Mesendoderm (in vitro differentiated cells): ENCODE data around the gene TRIP10.
A peak's percentile ranks its signal among the peaks of the same experiment; 100 is the strongest.

Experiments
- DNase-seq: peaks from one replicate; pipeline ENCODE4 v3.0.0; 2013
- H2AK5ac ChIP-seq: 2 replicates; pipeline ENCODE4 v1.6.1; 2013; ENCODE audit warnings: low read length, inconsistent platforms
- H2BK120ac ChIP-seq: 2 replicates; pipeline ENCODE4 v1.6.1; 2013; ENCODE audit warnings: low read depth, mild to moderate bottlenecking, low read length, moderate library complexity, mixed read lengths
- H2BK15ac ChIP-seq: replicated peaks from 2 replicates; pipeline ENCODE4 v1.6.1; 2013; ENCODE audit warnings: low read depth, mild to moderate bottlenecking, moderate library complexity
- H2BK5ac ChIP-seq: 2 replicates; pipeline ENCODE4 v1.6.1; 2013; ENCODE audit warnings: low read length, inconsistent platforms
- H3K18ac ChIP-seq: 2 replicates; pipeline ENCODE4 v1.6.1; 2013; ENCODE audit warnings: mild to moderate bottlenecking, low read length, mixed read lengths
- H3K23ac ChIP-seq: one replicate; pipeline ENCODE4 v1.6.1; 2013; ENCODE audit warnings: low read length
- H3K27ac ChIP-seq: 2 replicates; pipeline ENCODE4 v1.5.1; 2013; ENCODE audit warnings: low read depth, mild to moderate bottlenecking, inconsistent platforms, low read length, moderate library complexity
- H3K27me3 ChIP-seq: 2 replicates; pipeline ENCODE4 v1.6.1; 2013; ENCODE audit warnings: low read length, control low read depth, mild to moderate bottlenecking, inconsistent platforms; ENCODE audit not compliant: insufficient read depth, poor library complexity
- H3K36me3 ChIP-seq: 2 replicates; pipeline ENCODE4 v1.6.1; 2013; ENCODE audit warnings: low read length, inconsistent platforms; ENCODE audit not compliant: control insufficient read depth, insufficient read depth
- H3K4ac ChIP-seq: one replicate; pipeline ENCODE4 v1.6.1; 2013; ENCODE audit warnings: low read depth, mild to moderate bottlenecking, low read length, moderate library complexity
- H3K4me1 ChIP-seq: 2 replicates; pipeline ENCODE4 v1.6.1; 2013; ENCODE audit warnings: low read depth, low read length, inconsistent platforms; ENCODE audit not compliant: control insufficient read depth
- H3K4me2 ChIP-seq: 2 replicates; pipeline ENCODE4 v1.6.1; 2013; ENCODE audit warnings: low read length
- H3K4me3 ChIP-seq: 2 replicates; pipeline ENCODE4 v1.5.1; 2013; ENCODE audit warnings: mild to moderate bottlenecking, low read length
- H3K56ac ChIP-seq: one replicate; pipeline ENCODE4 v1.6.1; 2013; ENCODE audit warnings: low read length
- H3K79me1 ChIP-seq: 2 replicates; pipeline ENCODE4 v1.6.1; 2013; ENCODE audit warnings: low read length, inconsistent platforms
- H3K79me2 ChIP-seq: 2 replicates; pipeline ENCODE4 v1.6.1; 2013; ENCODE audit warnings: mild to moderate bottlenecking, low read length; ENCODE audit not compliant: control insufficient read depth, insufficient read depth
- H3K9ac ChIP-seq: 2 replicates; pipeline ENCODE4 v1.6.1; 2013; ENCODE audit warnings: low read length, inconsistent platforms
- H4K5ac ChIP-seq: one replicate; pipeline ENCODE4 v1.6.1; 2013; ENCODE audit warnings: low read length
- H4K8ac ChIP-seq: one replicate; pipeline ENCODE4 v1.6.1; 2013; ENCODE audit warnings: low read depth, mild to moderate bottlenecking, control low read depth, low read length, moderate library complexity
- WGBS: extraction: QIAGEN DNeasy Blood & Tissue Kit; methylation state at CpG from one replicate; pipeline ENCODE4 v1.1.7; 2013; ENCODE audit warnings: low lambda C conversion rate, missing lambda C conversion rate; ENCODE audit not compliant: insufficient coverage; ENCODE audit errors: extremely low coverage; 5-methylcytosine and 5-hydroxymethylcytosine counted together

The TRIP10 gene

DNA sequence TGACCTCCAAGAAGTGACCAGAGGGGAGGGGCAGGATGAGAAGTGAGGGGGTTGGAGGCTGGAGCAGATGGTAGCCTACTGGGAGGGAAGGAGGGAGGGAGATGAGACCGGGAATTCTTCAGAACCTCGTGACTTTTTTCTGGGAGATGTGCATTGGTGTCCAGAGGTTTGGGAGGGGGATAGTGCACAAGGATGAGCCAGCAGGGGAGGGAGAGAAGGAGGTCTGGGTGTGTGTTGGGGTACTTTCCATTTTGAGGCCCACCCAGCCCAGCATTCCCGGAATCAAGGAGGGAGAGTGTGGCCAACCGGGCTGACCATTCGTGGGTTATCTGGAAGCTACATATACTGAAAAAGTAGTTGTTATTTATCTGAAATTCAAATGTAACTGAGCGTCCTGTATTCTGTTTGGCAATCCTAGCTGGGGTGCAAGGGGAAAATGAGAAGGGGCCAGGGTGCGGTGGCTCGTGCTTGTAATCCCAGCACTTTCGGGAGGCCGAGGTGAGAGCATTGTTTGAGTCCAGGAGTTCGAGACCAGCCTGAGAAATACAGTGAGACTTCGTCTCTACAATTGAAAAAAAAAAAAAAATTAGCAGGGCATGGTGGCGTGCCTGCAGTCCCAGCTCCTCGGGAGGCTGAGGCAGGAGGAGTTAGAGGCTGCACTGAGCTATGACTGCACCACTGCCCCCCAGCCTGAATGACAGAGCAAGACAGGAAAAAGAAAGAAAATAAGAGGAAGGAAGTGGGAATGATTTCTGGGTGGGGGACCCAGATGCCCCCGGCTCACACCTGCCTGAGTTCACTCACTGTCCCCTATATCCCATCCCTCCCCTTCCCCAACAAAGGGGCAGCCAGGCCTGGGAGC, 14.6 kb upstream of the TRIP10 start:
- Histone ChIP-seq H3K56ac (no peak overlapping the region), H3K4me2 (no peak overlapping the region), H2AK5ac (no peak overlapping the region), H3K36me3 (no peaks in the 10 kb centered on the region), H3K23ac (no peak overlapping the region), H4K5ac (no peak overlapping the region), H4K8ac (no peak overlapping the region), H2BK120ac (no peak overlapping the region), H3K4me3 (no peak overlapping the region), H3K27me3 (no peaks in the 10 kb centered on the region), H3K27ac (no peak overlapping the region), H3K4me1 (no peaks in the 10 kb centered on the region), H3K79me2 (no peaks in the 10 kb centered on the region), H2BK15ac (no peak overlapping the region), H3K4ac (no peak overlapping the region), H3K18ac (no peak overlapping the region), H3K9ac (no peak overlapping the region), H2BK5ac (no peak overlapping the region), H3K79me1 (no peaks in the 10 kb centered on the region)
- WGBS, result no CpG with 5 or more reads among the region's 15 CpGs
- no peak for DNase-seq

- H4K5ac ChIP-seq, result no peak overlapping the region
Measured at GRCh38 chr19:6725513-6726231, 13.8 kb upstream of the TRIP10 start.

GRCh38 chr19:6728346-6728745, 11.1 kb upstream of the TRIP10 start:
- no peak for DNase-seq
- Histone ChIP-seq H3K4me2 (no peak overlapping the region), H3K4me3 (no peak overlapping the region), H2AK5ac (no peak overlapping the region), H2BK15ac (no peak overlapping the region), H2BK5ac (no peak overlapping the region), H3K23ac (no peak overlapping the region), H3K4me1 (no peaks in the 10 kb centered on the region), H3K56ac (peak overlapping the region; percentile 10), H3K4ac (no peak overlapping the region), H3K79me2 (no peaks in the 10 kb centered on the region), H3K18ac (no peak overlapping the region), H3K9ac (no peak overlapping the region), H4K8ac (no peak overlapping the region), H3K27ac (no peak overlapping the region), H3K27me3 (no peaks in the 10 kb centered on the region), H2BK120ac (no peak overlapping the region), H4K5ac (no peak overlapping the region), H3K79me1 (no peaks in the 10 kb centered on the region), H3K36me3 (no peaks in the 10 kb centered on the region)
- no CpG with 5 or more reads among the region's 8 CpGs for WGBS

More at GRCh38 chr19:6725513-6726231, 13.8 kb upstream of the TRIP10 start:
- Histone ChIP-seq H3K9ac (no peak overlapping the region), H3K56ac (no peak overlapping the region), H2AK5ac (no peak overlapping the region), H3K27me3 (no peaks in the 10 kb centered on the region), H3K4me1 (no peaks in the 10 kb centered on the region), H2BK5ac (no peak overlapping the region), H3K36me3 (no peaks in the 10 kb centered on the region), H3K4me3 (no peak overlapping the region), H3K18ac (no peak overlapping the region), H3K23ac (no peak overlapping the region), H3K79me1 (no peaks in the 10 kb centered on the region), H2BK15ac (no peak overlapping the region), H3K79me2 (no peaks in the 10 kb centered on the region), H2BK120ac (no peak overlapping the region), H4K8ac (no peak overlapping the region), H3K4ac (no peak overlapping the region), H3K4me2 (no peak overlapping the region), H3K27ac (no peak overlapping the region)
- DNase-seq, result no peak
- WGBS, result no CpG with 5 or more reads among the region's 16 CpGs

DNA sequence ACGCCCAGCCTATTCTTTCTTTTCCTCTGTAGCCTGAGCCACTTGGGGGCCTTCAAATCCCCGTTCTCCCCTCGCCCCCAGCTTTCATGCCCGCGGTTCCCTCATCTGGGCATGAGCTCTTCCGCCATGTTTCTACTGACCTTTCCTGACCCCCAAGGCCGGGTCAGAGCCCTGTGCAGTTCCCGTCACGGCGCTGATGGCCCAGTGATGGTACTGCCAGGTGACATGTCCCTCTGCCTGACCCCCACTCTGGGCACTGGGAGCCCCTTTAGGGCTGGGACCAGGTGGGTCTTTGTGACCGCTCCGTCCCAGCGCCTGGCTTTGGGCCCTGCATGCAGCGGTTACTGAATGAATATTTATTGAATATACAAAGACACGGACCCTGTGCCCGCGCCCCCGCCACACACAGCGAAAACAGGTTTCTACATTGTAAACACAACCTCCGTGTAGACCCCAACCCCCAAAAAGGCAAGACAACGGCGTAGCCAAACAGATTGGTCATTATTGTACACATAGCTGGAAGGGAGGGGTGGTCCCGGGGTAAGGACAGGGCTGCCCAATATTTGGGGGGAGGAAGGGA, 9.8 kb upstream of the TRIP10 start:
- Histone ChIP-seq H3K56ac (no peak overlapping the region), H3K4me3 (no peak overlapping the region), H2AK5ac (no peak overlapping the region), H3K27ac (no peak overlapping the region), H3K27me3 (no peaks in the 10 kb centered on the region), H4K8ac (no peak overlapping the region), H3K4me2 (no peak overlapping the region), H3K18ac (no peak overlapping the region), H3K79me1 (no peaks in the 10 kb centered on the region), H2BK15ac (no peak overlapping the region), H3K4me1 (no peaks in the 10 kb centered on the region), H2BK120ac (no peak overlapping the region), H3K9ac (no peak overlapping the region), H3K36me3 (no peaks in the 10 kb centered on the region), H3K4ac (no peak overlapping the region), H3K23ac (no peak overlapping the region), H2BK5ac (no peak overlapping the region), H4K5ac (no peak overlapping the region), H3K79me2 (no peaks in the 10 kb centered on the region)
- no peak for DNase-seq
- no CpG with 5 or more reads among the region's 23 CpGs for WGBS

DNA sequence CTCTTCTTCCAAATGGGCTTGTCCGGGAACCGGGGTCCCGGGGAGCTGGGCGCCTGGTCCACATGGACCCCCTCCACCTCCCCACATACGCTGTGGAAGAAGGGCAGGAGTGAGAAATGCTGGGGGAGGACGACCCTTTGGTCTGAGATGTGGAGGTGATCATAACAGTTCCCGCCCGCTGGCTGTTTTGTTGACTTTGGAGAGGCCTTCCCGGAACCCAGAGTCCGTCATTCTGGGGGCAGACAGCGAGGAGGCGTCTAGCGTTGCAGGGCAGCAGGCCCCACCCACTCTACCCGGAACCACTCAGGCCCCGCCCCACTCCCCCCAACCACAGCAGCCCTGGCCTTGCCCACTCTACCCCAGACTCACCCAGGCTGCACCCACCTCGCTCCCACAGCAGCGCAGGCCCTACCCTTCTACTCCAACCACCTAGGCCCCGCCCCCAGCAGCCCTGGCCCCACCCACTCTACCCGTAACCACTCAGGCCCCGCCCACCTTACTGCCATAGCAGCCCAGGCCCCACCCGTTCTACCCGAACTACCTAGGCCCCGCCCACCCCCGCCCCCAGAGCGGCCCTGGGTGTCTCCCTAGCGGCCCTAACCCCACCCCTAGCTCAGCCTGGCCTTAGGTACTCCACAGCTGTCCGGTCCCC, 9.2 kb upstream of the TRIP10 start:
- Histone ChIP-seq H3K79me2 (no peaks in the 10 kb centered on the region), H3K36me3 (no peaks in the 10 kb centered on the region), H2BK120ac (no peak overlapping the region), H3K9ac (no peak overlapping the region), H3K27me3 (no peaks in the 10 kb centered on the region), H3K79me1 (no peaks in the 10 kb centered on the region), H4K5ac (no peak overlapping the region), H3K27ac (no peak overlapping the region), H3K4me1 (no peaks in the 10 kb centered on the region), H4K8ac (no peak overlapping the region), H3K4me2 (no peak overlapping the region), H2BK15ac (no peak overlapping the region), H2BK5ac (no peak overlapping the region), H3K23ac (no peak overlapping the region), H3K18ac (no peak overlapping the region), H3K56ac (peak overlapping the region; percentile 67), H3K4ac (no peak overlapping the region), H2AK5ac (no peak overlapping the region), H3K4me3 (no peak overlapping the region)
- DNase-seq, result peak; percentile 82
- no CpG with 5 or more reads among the region's 27 CpGs for WGBS
